Epithelial cell of proximal tubule (primary cell): Measurements from ENCODE around the gene BCKDK. TPM values are rescaled to one million over a fixed set of nuclear protein-coding genes. Genes with fewer than 3 reads are reported as not detected.
A peak's percentile ranks its signal among the peaks of the same experiment; 100 is the strongest.

Source experiments
- DNase-seq: peaks from one replicate; pipeline ENCODE4 v3.0.0-alpha.2; 2011; ENCODE audit warnings: low read depth
- H3K4me3 ChIP-seq: 2 replicates; pipeline ENCODE4 v1.5.1; 2011; ENCODE audit warnings: low read depth, mild to moderate bottlenecking, low read length
- CTCF ChIP-seq: conservative IDR thresholded peaks from 2 replicates; pipeline ENCODE4 v1.5.1; 2012; ENCODE audit warnings: low read depth, mild to moderate bottlenecking, low read length
- total RNA-seq: library from RNA; depleted of rRNA; stranded (reverse); fragments of >200 nt; gene quantifications from 2 replicates; pipeline ENCODE4 v1.2.3, GENCODE V29; 2015

BCKDK gene
- total RNA-seq, 1 donor from 2014 or later = 78.2 TPM

- no peak for DNase-seq
- H3K4me3 ChIP-seq = no peak within 1 kb of the TSS
- TF ChIP-seq CTCF = no peak
Measured at GRCh38 chr16:31088459-31089183, 19.6 kb upstream of the BCKDK start, which contains the start of gene PRSS53. Gene PRSS53 (minus strand): TSS chr16:31088943. CDS start chr16:31088809, 134 bp downstream.

DNA sequence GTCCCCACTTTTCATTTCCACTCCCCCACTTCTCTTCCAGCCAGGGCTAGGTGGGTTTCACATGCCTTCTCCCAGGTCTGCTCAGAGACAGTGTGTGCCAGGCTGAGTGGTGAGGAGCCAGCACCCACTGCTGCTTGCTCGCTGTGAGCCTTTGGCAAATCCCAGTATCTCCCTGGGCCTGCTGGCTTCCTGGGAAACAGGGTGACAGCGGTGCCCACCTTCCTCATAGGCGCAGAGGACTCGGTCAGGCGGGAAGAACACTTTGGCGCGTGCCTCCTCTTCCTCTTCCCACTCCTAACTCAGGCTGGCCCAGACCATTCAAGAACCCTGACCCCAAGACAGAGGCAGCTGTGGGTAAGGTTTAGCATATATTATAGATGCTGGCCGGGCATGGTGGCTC, 19.0 kb upstream of the BCKDK start:
- no peak overlapping the region for H3K4me3 ChIP-seq
- no peak for TF ChIP-seq CTCF
- no peak for DNase-seq

- no peak overlapping the region for H3K4me3 ChIP-seq
- no peak for DNase-seq
- no peak for TF ChIP-seq CTCF
Measured at GRCh38 chr16:31090540-31090939, 17.6 kb upstream of the BCKDK start.

GRCh38 chr16:31092330-31092729, 15.9 kb upstream of the BCKDK start:
- H3K4me3 ChIP-seq = no peak overlapping the region
- no peak for DNase-seq
- TF ChIP-seq CTCF = no peak

GRCh38 chr16:31093132-31093703, 15.0 kb upstream of the BCKDK start:
- TF ChIP-seq CTCF = no peak
- peak overlapping the region; percentile 98 for H3K4me3 ChIP-seq
- no peak for DNase-seq

- H3K4me3 ChIP-seq = peak overlapping the region; percentile 98
- DNase-seq = no peak
- no peak for TF ChIP-seq CTCF
Measured at GRCh38 chr16:31094088-31094423, 14.1 kb upstream of the BCKDK start.
